GM12801 (cell line): ENCODE data around the gene MYH14.

Experiments used
- CTCF ChIP-seq: IDR thresholded peaks from one replicate; pipeline ENCODE4 v1.5.1; 2011; ENCODE audit warnings: control low read depth; ENCODE audit not compliant: insufficient read length; ENCODE audit errors: extremely low read depth

MYH14 gene

GRCh38 chr19:50311723-50312635 is 108.6 kb downstream of the MYH14 start:
- TF ChIP-seq CTCF = no peak

DNA sequence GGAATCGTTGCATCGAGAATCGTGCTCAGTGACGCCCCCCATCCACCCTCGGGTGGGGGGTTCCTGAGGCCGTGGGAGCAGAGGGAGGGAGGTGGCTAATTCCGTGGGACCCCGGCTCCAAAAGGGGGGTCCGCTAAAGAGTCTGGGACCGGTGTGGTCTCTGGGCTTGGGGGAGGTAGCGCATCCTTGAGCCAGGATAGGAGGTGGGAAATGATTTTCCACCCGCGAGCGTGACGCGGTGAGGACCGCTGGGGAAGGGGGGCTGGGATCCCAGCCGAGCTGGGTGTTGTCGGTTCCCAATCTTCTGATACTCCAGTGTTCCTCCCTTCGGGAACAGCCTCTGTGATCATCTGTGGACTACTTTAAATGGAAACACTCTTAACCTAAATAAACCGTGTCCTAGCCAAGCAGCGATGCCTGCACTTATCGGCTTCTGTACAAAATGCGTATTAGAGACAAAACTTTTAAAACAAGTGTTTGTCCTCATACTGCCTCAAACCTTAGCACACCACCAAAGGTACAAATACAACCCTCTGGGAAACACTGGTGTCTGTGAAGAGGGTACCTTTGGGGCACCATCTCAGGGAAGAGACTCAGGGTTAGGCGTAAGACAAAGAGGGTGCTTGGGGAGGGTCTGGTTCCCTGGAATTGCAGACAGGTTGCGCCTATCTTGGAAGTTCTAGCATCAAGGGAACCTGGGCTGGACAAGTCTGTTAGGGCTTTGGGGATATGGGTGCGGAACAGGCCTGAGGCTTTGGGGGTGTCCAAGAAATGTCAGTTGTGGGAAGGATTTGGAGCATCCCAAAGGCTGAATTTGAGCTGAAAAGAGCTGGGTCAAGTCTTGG is 109.8 kb downstream of the MYH14 start:
- TF ChIP-seq CTCF = no peak

- TF ChIP-seq CTCF = no peak
These were observed 110.6 kb downstream of the MYH14 start for GRCh38 chr19:50313812-50314536.

GRCh38 chr19:50314724-50315708 is 111.6 kb downstream of the MYH14 start:
- TF ChIP-seq CTCF = no peak

DNA sequence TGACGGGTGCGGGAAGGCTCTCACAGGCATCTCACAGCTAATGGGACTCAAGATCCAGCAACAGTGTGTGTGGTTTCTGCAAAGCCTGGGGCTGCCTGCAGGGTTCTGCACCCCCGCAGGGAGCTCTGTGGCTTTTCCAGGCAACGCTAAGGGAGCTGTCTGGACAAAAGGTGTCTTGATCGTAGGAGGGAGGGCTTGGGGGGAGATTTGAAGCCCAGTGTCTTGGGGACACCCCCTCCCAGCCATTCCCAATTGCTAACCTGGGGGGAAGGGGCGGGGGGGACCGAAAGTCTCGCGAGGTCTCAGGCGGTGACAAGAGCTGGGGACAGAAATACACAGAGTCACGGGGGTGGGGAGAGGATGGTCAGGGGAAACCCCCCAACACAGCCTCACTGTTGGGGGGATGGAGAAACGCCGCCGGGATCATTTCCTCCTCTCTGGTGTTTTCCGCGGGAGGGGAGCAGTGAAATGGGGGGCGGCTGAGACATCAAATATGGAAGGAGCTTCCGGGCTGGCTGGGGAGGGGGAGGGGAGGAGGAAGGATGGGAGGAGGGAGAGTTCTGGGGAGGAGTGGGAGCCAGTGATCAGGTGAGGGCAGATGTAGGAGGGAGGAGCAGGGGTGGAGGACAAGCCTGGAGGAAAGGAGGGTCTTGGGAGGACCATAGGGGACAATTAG is 112.5 kb downstream of the MYH14 start:
- TF ChIP-seq CTCF = no peak

DNA sequence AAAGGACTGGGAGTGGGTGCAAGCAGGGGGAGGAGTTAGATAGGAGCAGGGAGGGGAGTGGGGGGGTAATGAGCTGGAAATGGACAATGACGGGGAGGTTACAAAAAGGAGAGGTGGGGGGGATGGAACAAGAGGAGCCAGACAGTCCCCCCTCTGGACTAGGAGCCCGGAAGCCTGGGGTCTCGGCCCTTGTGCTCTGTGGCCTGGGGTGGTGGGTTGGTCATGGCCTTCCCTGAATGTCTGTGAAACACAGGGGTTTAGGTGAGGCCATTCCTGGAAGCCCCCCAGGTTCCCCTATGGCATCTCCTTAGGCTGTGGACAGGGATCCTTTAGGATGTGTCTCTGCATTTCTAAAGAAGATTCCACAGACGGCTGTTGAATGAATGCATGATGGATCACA is 113.7 kb downstream of the MYH14 start:
- TF ChIP-seq CTCF = no peak
